NCI-H128 (cell line): ENCODE data around the gene VAV3.
"Not testable (repeated sequence)": the region's sequence is repeated elsewhere in the genome, so short reads cannot be mapped to it uniquely, and the experiment has no call there.

ENCODE experiments used
- DNase-seq: peaks from one replicate; lab custom pipeline; 2025; ENCODE audit not compliant: unreplicated experiment; lab: John Stamatoyannopoulos, UW

The VAV3 gene, protein sequence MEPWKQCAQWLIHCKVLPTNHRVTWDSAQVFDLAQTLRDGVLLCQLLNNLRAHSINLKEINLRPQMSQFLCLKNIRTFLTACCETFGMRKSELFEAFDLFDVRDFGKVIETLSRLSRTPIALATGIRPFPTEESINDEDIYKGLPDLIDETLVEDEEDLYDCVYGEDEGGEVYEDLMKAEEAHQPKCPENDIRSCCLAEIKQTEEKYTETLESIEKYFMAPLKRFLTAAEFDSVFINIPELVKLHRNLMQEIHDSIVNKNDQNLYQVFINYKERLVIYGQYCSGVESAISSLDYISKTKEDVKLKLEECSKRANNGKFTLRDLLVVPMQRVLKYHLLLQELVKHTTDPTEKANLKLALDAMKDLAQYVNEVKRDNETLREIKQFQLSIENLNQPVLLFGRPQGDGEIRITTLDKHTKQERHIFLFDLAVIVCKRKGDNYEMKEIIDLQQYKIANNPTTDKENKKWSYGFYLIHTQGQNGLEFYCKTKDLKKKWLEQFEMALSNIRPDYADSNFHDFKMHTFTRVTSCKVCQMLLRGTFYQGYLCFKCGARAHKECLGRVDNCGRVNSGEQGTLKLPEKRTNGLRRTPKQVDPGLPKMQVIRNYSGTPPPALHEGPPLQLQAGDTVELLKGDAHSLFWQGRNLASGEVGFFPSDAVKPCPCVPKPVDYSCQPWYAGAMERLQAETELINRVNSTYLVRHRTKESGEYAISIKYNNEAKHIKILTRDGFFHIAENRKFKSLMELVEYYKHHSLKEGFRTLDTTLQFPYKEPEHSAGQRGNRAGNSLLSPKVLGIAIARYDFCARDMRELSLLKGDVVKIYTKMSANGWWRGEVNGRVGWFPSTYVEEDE

DNA sequence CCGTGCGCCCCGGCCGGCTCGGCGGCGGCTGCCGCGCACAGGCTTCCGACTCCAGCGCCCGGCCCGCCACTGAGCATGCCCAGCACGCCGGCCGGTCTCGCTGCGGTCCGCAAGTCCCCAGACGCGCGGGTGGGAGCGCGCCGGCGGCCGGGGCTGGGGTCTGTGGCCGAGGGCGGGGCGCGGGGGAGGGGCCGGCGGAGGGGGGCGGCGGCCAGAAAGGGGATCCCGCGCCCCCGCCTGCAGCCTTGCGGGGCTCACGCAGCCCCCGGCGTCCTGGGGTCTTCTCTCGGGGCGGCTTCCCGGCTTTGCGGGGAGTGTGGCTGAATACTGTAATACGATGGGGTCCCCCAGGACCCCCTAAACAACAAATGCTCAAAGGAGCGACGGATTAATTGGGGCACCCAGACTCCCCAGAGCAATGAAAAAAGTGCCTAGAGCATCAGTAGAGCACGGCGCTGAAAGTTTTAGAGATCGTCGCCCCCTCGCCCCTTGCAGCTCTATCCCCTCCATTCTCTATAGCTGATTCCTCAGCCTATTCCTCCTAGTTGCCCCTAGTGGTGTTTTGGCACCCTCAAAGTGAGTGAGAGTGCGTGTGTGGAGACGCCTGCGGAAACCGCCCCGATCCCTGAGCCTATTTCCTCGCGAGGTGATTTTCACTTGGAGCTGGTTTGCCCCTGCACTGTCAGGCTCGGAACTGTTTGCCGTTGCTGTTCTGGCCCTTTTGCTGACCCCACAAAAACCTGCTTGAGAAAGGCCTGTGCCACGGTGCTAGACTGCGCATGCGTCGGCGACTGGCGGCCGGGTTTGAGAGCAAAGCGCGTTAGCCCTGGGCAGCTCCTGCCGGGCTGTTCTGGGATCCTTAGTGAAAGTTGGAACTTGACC lies at the start of gene VAV3:
VAV3 (minus strand) TSS at position 71 of the 882 bp plus-strand sequence. CDS start 311 bp downstream, outside the sequence.
- peak; percentile 47 for DNase-seq

DNA sequence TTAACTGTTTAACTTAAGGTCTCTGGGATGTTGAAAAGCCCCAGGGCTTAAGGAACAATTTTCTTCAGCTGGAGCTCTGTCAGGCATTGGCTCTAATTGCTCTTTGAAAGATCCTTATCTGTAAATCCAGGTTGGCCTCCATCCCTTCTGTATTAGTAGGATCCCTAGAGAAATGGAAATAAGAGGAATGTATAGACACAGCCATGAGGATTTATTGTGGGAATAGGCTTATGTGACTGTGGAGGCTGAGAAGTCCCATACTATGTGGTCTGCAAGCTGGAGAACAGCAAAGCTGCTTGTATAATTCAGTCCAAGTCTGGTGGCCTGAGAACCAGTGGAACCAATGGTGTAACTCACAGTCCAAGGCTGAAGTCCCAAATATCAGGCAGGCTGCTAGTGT lies 47.6 kb upstream of the VAV3 start:
- no peak for DNase-seq

DNA sequence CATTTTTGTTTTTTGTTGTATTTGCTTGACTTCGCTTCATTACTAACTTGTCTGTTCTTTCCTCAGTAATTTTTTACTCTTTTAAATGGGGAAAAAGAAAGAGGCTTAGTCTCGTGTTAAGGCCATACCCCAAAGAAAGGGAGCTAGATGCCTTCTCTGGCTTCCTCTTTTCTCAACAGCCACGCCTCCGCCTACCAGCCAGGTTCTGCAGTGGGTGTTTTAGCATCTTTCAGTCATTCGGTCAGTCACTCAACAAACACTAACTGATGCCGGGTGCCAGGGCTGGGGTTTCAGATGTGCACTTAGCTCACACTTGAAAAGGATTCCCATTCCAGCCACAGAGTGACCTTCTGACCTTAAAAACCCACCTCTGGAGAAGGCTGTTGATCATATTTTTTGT lies 46.3 kb upstream of the VAV3 start:
- DNase-seq: no peak

DNA sequence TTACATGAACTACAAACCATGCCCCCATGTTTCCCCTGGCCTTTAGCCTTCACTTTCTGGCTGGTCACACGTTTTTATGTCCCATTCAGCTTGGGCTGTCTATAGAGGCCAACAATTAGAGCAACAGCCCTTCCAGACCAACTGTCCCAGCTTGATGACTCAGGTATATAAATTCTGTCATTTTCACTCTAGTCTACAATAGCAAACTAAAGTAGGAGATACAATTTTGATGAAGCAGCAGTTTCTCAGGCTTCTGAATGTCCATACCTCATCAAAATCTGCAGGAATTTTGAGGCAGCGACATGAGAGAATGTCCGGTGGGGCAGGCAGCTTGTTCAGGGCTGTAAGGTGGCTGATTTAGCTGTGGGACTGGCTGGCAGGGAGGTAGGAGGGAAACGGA lies 45.6 kb upstream of the VAV3 start:
- no peak for DNase-seq

DNA sequence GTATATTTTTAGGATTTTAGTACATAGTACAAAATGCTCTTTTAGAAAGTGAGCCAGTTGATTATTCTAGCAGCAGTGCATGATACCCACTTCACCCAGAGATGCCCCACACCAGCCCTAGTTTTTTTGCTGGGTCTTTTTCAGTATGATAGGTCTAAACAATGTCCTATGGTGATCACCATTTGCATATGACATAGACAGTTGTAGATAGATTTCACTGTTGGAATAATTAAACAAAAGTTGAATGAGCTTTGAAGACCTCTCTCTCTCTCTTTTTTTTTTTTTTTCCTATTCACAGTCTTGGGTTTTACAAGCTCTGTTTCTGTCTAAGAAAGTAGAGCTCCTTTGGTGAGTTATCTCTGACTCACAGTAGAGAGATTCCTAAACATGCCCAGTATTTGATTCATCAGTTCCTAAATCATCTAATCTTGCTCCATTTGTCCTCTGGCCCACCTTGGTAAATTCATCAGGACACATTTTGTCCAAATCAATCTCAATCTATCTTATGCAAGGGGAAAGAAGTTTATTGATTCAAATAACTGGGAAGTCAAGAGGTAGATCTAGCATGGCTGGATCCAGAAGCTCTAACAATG lies 44.7 kb upstream of the VAV3 start:
- no peak for DNase-seq

DNA sequence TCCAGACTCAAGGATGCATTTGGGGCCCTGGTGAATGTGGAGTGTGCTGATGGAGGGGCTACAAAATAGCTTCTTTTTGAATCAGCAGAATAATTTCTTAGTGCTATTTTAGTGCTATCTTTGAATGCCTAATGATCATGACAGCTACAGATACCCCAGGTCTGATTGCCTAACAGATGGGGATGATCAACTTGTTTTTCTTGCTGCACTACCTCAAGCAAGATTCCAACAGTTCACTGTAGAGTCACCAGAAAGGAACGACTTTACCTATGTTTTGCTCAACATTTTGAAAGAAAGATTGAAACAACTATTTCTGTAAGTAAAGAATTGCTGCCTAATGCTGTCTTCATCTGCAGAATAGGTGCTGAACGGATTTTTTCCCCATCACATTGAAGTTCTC lies 42.6 kb upstream of the VAV3 start:
- no peak for DNase-seq

DNA sequence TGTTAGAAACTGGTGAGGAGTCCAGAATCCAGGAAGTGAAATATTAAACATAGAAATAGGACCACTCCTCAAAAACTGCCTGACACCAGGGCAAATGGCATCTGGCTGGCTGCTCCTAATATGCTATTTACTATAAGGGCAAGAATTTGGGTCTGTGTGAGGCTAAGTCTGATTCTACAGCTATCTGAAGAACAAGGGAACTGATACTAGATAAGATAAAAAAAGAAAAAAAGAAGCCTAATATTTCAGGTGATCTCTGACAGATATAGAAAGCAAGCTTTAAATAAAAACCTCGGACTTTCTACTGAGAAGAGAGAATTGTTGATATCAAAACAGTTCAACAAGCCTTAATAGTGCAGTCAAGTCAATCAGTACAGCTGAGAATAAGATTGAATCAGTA lies 42.1 kb upstream of the VAV3 start:
- DNase-seq: no peak

DNA sequence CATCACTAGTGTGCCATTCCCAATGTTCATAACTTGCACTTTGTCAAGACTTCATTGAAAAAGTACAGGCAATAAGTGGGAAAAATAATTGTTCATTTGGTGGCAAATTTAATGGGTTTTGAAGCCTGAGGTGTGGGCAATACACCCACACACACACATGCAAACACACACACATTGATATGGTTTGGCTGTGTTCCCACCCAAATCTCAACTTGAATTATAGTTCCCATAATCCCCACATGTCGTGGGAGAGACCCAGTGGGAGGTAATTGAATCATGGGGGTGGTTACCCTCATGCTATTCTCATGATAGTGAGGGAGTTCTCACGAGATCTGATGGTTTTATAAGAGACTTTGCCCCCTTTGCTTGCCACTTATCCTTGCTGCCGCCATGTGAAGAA lies 39.9 kb upstream of the VAV3 start:
- not testable (repeated sequence) for DNase-seq

DNA sequence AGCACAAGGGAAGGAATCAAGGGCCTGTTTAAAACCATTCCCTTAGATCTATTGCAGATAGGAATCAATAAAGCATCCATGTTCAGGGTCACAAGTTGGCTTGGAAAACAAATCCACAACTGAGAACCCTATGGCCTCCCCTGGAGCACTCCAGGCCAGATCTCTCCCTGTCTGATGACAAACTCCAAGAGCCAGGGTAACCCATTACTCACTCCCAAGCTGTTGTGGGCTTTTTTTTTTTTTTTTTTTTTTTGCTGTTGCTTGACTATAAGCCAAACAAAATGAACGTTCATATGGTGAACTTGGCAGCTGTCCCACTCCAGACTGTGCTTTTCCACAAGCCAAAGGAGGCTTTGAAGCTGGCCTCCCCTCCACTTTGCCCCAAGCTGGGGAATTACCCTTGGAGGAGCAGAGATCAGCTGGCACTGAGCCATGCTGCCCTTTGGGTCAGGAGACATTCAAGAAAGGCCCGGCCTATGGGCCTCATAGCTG lies 35.7 kb upstream of the VAV3 start:
- DNase-seq: no peak

DNA sequence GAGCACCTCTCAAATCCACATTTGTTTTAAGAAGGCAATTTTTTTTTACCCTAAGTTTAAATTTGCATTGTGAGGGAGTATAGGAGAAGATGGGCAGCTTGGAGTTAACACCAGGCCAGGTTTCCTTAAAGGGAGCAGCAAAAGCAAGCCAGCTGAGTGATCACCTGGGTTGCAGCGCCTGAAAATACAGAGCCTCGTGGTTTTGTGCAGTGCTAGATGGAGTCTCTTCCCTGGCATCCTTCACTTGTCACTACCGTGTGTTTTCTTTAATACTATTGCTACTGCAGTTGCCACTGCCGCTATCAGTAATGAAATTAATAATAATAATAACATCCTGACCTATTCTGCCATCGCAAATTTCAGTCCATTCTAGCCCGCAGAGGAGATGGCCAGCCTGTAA lies 35.2 kb upstream of the VAV3 start:
- DNase-seq: no peak

DNA sequence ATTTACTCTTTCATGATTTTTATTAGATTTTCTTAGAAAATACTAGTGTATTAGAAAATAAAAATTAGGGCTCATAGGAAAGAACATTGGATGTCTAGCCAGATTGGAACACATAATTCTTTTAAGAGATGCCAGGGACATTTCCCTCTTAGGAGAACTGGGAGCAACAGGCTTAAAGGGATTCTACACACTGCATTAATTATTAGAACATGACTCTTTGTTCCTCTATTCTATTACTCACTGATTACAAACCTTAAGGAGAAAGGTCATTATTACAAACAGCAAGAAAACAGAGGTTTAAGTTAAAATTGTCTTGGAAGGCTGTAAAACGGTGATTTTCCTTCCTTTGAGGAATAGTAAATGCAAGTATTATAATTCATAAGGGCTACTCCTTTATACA lies 32.9 kb upstream of the VAV3 start:
- no peak for DNase-seq

DNA sequence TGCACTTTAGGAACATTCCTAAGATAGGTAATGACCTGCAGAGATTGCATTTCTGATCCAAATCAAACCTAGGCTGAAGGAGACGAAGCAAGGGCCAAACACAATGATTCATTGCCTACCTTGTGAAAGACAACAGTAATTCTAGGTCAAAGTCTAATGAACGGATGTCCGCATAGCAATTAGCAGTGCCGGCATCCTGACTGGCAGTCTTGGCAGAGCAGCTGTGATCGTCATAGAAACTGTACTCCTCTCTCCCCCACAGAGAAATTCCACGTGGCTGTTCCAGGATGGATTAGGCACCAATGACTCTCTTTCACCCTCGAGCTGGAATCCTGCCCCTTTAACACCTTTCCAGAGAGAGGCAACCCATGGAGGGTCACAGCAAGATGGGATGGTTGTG lies 28.9 kb upstream of the VAV3 start:
- no peak for DNase-seq

DNA sequence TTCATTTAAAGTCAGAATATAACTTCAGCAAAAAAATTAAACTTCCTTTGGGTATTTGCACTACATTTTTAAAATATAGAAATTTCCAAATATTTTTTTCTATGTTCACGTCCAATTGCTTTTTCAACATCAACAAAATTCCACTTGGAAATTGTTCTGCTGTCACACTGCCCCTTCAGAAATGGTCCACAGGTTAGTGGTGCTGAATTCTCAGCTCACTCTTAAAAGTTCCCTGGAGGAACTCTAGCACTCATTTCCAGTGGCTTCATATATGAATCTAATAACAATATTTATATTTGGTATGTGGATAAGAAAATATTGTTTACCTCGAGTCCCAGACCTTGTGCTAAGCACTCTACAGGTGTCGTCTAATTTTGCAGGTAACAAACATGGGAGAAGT lies 27.4 kb upstream of the VAV3 start:
- DNase-seq: no peak

DNA sequence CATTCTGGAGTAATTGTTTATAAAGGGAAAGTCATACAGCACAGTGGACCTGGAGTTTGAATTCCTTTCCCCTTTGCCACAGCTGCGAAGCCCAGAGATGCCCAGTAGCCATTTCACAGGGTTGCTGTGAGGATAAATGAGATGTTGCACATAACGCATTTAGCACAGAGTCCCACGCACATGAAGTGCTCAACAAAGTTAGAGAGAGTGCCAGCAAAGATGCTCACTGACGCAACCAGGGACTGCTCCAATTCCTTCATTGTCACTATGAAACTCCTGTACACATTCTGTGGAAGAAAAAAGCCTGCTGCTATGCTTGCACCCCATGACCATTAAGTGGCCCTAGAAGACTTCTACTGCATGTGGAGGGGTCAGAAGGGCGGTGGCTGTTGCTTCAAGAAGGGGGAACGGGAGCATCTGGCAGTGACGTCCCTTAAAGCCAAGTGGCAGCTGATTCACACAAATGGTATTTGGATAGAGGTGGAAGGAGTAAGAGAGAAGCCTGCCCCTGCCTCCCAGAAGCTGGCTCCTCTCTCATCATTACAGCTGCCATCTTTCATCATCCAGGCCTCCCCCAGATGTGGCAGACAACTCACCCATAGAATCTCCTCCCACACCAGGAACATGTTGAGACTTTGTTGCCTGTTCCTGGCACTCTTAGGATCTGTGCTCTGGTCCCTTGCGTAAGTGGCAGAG lies 26.5 kb upstream of the VAV3 start:
- DNase-seq: no peak

DNA sequence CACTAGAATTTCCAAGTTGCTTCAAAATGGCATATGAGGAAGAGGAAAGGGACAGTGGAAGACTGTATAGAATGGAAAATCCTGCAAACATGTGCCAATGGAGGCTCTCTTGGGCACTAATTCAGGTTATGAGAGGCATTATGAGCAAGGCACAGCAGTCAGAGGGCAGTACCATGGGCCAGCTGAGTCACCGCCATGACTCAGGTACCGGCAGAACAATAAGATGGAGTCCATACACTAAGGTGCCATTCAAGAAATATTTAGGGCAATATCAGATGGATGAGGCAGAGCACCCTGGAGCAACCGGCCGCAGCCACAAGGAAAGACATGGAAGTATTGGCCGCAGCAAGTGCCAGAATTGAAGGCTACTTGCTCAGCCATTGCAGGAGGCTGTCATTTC lies 25.6 kb upstream of the VAV3 start:
- no peak for DNase-seq

DNA sequence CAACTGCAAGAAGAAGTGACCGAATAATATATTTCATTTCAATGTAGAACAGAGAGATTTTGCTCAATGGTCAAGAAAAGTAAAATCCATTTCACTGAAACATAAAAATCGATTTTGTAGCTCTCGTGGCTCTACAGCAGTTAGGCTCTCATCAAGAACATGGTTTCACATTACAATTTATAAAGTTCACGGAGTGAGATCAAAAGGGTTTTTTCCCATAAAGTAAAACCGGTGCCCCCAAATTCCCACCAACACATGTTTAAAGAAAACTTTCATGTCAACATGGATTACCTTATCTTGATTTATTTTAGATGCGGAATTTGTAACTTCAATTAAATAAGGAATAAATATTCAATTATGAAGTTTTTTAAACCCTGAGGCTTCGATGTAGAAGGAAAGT lies 16.3 kb upstream of the VAV3 start:
- no peak for DNase-seq

DNA sequence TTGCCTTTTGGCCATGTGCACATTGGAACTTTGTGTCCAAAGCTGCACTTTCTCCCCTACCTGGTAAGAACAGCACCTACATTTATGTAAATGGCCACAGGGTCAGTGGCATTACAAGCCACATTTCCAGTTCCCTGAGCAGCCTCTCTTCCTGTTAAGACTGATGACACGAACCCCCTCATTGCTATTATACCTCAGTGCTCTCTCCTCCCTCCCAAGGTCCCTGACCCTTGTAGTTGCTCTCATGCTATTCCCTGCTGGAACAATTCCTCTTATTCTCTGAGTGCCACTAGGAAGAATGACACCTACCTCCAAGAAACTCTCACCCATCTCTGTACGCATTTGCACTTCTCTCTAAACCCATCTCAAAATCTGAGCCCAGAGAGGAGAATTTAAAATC lies 14.9 kb upstream of the VAV3 start:
- no peak for DNase-seq

DNA sequence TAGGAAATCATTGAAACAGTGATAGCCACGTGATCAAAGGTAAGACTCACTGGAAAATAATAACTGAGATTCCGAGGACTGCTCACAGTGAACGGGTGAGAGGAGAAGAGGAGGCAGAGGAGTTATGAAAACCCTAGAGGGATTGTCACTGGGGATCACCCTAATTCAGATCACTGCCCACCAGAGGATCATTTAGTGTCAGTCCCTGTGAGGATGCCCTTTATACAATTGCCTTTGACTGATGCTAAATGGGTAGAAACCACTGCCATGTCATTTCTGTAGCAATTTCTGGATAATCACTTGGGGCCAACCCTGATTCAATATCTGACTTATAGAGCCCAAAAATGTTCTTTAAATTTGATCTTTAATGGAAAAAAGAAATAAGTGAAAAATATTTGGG lies 14.1 kb upstream of the VAV3 start:
- no peak for DNase-seq

DNA sequence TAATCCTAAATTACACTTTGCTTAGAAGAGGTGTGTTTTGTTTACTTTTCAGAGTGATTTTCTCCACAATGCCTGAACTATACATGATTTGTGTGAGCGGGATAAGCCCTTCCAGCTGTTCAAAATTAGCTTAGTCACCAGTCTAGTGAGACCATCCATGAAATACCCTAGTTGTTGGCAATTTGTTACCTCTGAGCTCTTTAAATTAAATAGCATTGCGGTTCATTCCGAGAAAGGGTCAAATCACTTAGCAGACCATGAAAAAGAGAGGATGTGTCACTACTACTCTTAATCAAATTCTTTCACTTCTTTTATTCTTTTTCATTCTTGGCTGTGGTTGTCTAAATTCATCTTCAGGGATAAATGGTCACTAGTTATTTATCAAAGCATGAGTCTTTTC lies 11.9 kb upstream of the VAV3 start:
- DNase-seq: no peak

DNA sequence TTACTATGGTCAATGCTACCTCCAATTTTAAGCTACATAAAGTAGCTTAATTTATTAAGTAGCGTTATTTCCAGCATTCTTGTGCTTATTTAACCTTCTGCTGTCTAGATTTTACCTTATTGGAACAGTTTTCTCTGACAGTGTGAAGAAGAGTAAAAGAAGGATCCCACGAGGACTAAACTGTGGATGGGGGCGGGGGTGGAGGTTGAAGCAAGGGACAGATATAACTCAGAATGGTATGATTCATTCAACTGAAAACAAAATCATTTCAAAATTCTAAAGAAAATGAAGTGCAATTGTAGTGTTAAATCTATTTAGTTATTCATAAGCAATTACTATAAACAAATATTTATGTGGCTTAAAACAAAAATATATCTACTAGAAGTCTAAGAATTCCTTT lies 11.5 kb upstream of the VAV3 start:
- DNase-seq: no peak
